IPS-18a (cell line): ENCODE results near the gene RBM26.

Experiments used
- H3K27ac ChIP-seq: one replicate; pipeline ENCODE4 v1.5.1; 2013; ENCODE audit warnings: low read length
- H3K27me3 ChIP-seq: one replicate; pipeline ENCODE4 v1.6.1; 2013; ENCODE audit warnings: mild to moderate bottlenecking, low read length; ENCODE audit not compliant: control insufficient read depth, insufficient read depth
- H3K36me3 ChIP-seq: one replicate; pipeline ENCODE4 v1.6.1; 2013; ENCODE audit warnings: low read depth, low read length; ENCODE audit not compliant: control insufficient read depth
- H3K4me1 ChIP-seq: one replicate; pipeline ENCODE4 v1.6.1; 2013; ENCODE audit warnings: low read depth, low read length; ENCODE audit not compliant: control insufficient read depth
- H3K4me3 ChIP-seq: one replicate; pipeline ENCODE4 v1.5.1; 2013; ENCODE audit warnings: low read length
- H3K9ac ChIP-seq: one replicate; pipeline ENCODE4 v1.6.1; 2013; ENCODE audit warnings: mild to moderate bottlenecking, low read length, moderate library complexity
- H3K9me3 ChIP-seq: one replicate; pipeline ENCODE4 v1.6.1; 2013; ENCODE audit warnings: low read depth, low read length; ENCODE audit not compliant: control insufficient read depth

RBM26 gene

GRCh38 chr13:79382545-79383275 is 23.3 kb downstream of the RBM26 start:
- H3K4me3 ChIP-seq: no peak overlapping the region
- H3K4me1 ChIP-seq: peaks cover 17% of the 10 kb centered on the region
- no peak overlapping the region for H3K27ac ChIP-seq
- H3K36me3 ChIP-seq: peaks cover 9% of the 10 kb centered on the region
- H3K27me3 ChIP-seq: no peaks in the 10 kb centered on the region
- no peaks in the 10 kb centered on the region for H3K9me3 ChIP-seq
- H3K9ac ChIP-seq: no peak overlapping the region

GRCh38 chr13:79380997-79381396 is 25.1 kb downstream of the RBM26 start:
- Histone ChIP-seq H3K36me3 (peaks cover 25% of the 10 kb centered on the region), H3K27me3 (no peaks in the 10 kb centered on the region), H3K4me3 (no peak overlapping the region), H3K9ac (no peak overlapping the region), H3K27ac (no peak overlapping the region), H3K4me1 (peaks cover 12% of the 10 kb centered on the region), H3K9me3 (no peaks in the 10 kb centered on the region)

GRCh38 chr13:79379274-79379673 is 26.8 kb downstream of the RBM26 start:
- H3K27ac ChIP-seq: no peak overlapping the region
- H3K4me1 ChIP-seq: peaks cover 12% of the 10 kb centered on the region
- H3K4me3 ChIP-seq: no peak overlapping the region
- H3K9me3 ChIP-seq: no peaks in the 10 kb centered on the region
- no peaks in the 10 kb centered on the region for H3K27me3 ChIP-seq
- H3K36me3 ChIP-seq: peaks cover 31% of the 10 kb centered on the region
- H3K9ac ChIP-seq: no peak overlapping the region

GRCh38 chr13:79376843-79377242 is 29.2 kb downstream of the RBM26 start:
- Histone ChIP-seq H3K4me3 (no peak overlapping the region), H3K27me3 (no peaks in the 10 kb centered on the region), H3K27ac (no peak overlapping the region), H3K4me1 (no peaks in the 10 kb centered on the region), H3K9me3 (no peaks in the 10 kb centered on the region), H3K36me3 (peaks cover 36% of the 10 kb centered on the region), H3K9ac (no peak overlapping the region)

- H3K4me3 ChIP-seq: no peak overlapping the region
- H3K27ac ChIP-seq: no peak overlapping the region
- no peaks in the 10 kb centered on the region for H3K27me3 ChIP-seq
- no peak overlapping the region for H3K9ac ChIP-seq
- peaks cover 59% of the 10 kb centered on the region for H3K36me3 ChIP-seq
- no peaks in the 10 kb centered on the region for H3K9me3 ChIP-seq
- H3K4me1 ChIP-seq: no peaks in the 10 kb centered on the region
Measured at GRCh38 chr13:79374578-79374977, 31.5 kb downstream of the RBM26 start.

GRCh38 chr13:79373916-79374315 is 32.1 kb downstream of the RBM26 start:
- H3K27ac ChIP-seq: no peak overlapping the region
- no peak overlapping the region for H3K4me3 ChIP-seq
- no peaks in the 10 kb centered on the region for H3K27me3 ChIP-seq
- peaks cover 63% of the 10 kb centered on the region for H3K36me3 ChIP-seq
- H3K4me1 ChIP-seq: no peaks in the 10 kb centered on the region
- H3K9me3 ChIP-seq: no peaks in the 10 kb centered on the region
- H3K9ac ChIP-seq: no peak overlapping the region

GRCh38 chr13:79369226-79369625 is 36.8 kb downstream of the RBM26 start:
- Histone ChIP-seq H3K4me1 (peaks cover 4% of the 10 kb centered on the region), H3K27ac (no peak overlapping the region), H3K27me3 (no peaks in the 10 kb centered on the region), H3K9me3 (no peaks in the 10 kb centered on the region), H3K9ac (no peak overlapping the region), H3K4me3 (no peak overlapping the region), H3K36me3 (peaks cover 73% of the 10 kb centered on the region)

- peaks cover 89% of the 10 kb centered on the region for H3K36me3 ChIP-seq
Measured at GRCh38 chr13:79365981-79366380, 40.1 kb downstream of the RBM26 start.

GRCh38 chr13:79361299-79361698 is 44.8 kb downstream of the RBM26 start:
- peaks cover 87% of the 10 kb centered on the region for H3K36me3 ChIP-seq
- no peak overlapping the region for H3K9ac ChIP-seq
- H3K4me1 ChIP-seq: peaks cover 7% of the 10 kb centered on the region
- no peak overlapping the region for H3K27ac ChIP-seq
- H3K27me3 ChIP-seq: no peaks in the 10 kb centered on the region
- H3K4me3 ChIP-seq: no peak overlapping the region
- no peaks in the 10 kb centered on the region for H3K9me3 ChIP-seq

More at GRCh38 chr13:79365981-79366380, 40.1 kb downstream of the RBM26 start:
- H3K27me3 ChIP-seq: no peaks in the 10 kb centered on the region
- peaks cover 7% of the 10 kb centered on the region for H3K4me1 ChIP-seq
- no peak overlapping the region for H3K4me3 ChIP-seq
- no peak overlapping the region for H3K27ac ChIP-seq
- no peaks in the 10 kb centered on the region for H3K9me3 ChIP-seq
- no peak overlapping the region for H3K9ac ChIP-seq

GRCh38 chr13:79360095-79360494 is 46.0 kb downstream of the RBM26 start:
- H3K36me3 ChIP-seq: peaks cover 86% of the 10 kb centered on the region
- H3K27me3 ChIP-seq: no peaks in the 10 kb centered on the region
- no peak overlapping the region for H3K4me3 ChIP-seq
- H3K27ac ChIP-seq: no peak overlapping the region
- peaks cover 7% of the 10 kb centered on the region for H3K4me1 ChIP-seq
- no peak overlapping the region for H3K9ac ChIP-seq
- no peaks in the 10 kb centered on the region for H3K9me3 ChIP-seq

GRCh38 chr13:79359064-79359463 is 47.0 kb downstream of the RBM26 start:
- no peak overlapping the region for H3K4me3 ChIP-seq
- no peak overlapping the region for H3K27ac ChIP-seq
- no peaks in the 10 kb centered on the region for H3K9me3 ChIP-seq
- no peaks in the 10 kb centered on the region for H3K27me3 ChIP-seq
- H3K4me1 ChIP-seq: peaks cover under 1% of the 10 kb centered on the region
- H3K36me3 ChIP-seq: peaks cover 86% of the 10 kb centered on the region
- no peak overlapping the region for H3K9ac ChIP-seq

- H3K4me1 ChIP-seq: no peaks in the 10 kb centered on the region
- H3K9me3 ChIP-seq: no peaks in the 10 kb centered on the region
- H3K27ac ChIP-seq: no peak overlapping the region
- no peak overlapping the region for H3K4me3 ChIP-seq
- H3K9ac ChIP-seq: no peak overlapping the region
- H3K27me3 ChIP-seq: no peaks in the 10 kb centered on the region
- peaks cover 72% of the 10 kb centered on the region for H3K36me3 ChIP-seq
Measured at GRCh38 chr13:79354285-79354684, 51.8 kb downstream of the RBM26 start.
